Measurements from ENCODE around the gene TMEM271.
A peak's percentile ranks its signal among the peaks of the same experiment; 100 is the strongest.
"Not testable (repeated sequence)": the region's sequence is repeated elsewhere in the genome, so short reads cannot be mapped to it uniquely, and the experiment has no call there.

Gene TMEM271

DNA sequence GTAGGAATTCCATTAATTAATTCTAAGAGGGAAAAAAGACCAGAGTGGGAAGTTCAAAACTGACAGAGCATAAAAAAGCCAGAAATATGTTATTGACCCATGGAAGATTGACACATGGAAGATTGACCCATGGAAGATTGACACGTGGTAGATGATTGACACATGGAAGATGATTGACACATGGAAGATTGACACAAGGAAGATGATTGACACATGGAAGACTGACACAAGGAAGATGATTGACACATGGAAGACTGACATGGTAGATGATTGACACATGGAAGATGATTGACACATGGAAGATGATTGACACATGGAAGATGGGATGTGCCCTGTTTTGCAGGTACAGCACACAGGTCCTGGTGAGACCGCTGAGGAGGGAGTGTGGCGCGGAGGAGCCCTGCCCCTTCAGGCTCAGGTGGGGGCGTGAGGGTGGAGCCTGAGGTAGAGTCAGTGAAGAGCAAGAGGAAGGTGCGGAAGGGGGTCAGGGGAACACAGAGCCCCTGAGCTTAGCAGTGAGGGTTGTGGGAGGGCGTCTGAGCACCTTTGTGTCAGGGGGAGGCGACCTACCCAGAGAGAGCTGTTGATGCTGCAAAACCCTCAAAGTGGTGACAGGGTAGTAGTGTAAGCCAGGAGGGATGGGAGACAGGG lies 33.4 kb upstream of the TMEM271 start:
- DNase-seq: no peak

DNA sequence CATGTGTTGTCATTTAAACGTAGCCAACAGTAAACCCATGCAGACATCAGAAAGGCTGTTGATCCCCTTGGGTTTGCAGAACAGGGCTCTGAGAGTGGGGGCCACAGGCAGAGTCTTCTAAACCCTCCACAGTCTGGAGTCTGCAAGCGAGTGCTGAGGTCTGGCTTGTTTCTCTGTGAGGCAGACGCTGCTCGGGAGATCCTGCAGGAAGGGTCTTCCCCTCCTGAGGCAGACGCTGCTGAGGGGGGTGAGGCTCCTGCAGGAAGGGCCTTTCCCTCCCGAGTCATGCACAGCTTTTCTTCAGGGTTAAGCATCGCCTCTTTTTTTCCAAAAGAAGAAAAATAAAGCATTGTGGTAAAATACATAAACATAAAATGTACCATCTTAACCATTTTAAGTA lies 32.1 kb upstream of the TMEM271 start:
- DNase-seq: no peak

DNA sequence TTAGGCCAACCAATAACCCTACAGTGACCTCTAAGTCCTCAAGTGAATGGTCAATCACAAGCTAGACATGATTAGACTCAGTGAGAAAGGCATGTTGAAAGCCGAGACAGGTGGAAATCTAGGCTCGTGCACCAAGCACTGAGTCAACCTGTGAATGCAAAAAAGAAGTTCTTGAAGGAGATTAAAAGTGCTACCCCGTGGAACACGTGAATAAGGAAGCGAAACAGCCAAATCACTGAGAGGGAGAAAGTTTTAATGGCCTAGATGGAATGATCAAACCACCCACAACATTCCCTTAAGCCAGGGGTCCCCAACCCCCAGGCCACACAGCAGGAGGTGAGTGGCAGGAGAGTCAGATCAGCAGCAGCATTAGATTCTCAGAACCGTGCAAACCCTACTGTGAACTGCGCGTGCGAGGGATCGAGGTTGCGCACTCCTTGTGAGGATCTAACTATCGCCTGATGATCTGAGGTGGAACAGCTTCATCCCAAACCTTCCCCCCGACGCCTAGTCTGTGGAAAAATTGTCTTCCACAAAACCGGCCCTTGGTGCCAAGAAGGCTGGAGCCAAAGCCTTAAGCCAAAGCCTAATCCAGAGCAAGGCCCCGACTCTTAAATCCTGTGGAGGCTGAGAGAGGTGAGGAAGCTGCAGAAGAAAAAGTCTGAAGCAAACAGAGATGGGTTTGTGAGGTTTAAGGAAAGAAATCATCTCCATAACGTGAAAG lies 29.8 kb upstream of the TMEM271 start:
- no peak for DNase-seq

DNA sequence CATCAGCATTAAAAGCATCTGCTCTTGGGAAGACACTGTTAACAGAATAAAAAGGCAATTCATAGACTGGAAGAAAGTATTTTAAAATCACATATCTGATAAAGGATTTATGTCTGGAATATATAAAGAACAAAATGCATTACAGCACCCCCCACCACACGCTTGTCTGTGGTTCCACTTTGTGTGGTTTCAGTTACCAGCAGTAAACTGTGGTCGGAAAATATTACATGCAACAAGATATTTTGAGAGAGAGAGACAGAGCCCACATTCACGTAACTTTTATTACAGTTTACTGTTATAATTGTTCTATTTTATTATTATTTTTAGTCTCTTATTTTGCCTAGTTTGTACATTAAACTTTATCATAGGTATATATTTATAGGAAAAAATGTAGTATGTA lies 28.0 kb upstream of the TMEM271 start:
- no peak for DNase-seq

DNA sequence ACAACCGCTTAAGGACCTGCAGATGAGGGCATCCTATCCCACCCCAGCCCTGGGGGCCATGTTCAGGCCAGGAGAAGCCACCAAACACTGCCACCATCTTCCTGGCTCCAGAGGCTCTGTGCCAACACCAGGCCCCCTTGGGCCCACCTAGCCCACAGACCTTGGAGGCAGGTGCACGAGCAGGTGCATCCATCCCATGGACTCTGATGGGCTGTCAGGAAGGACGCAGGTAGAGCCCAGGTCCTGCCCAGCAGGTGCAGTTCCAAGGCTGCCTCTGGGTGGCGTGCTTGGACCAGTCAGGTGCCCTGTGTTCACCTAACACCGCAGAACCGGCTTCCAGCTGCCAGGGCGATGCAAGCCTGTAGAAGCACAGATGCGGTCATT lies 26.5 kb upstream of the TMEM271 start:
- DNase-seq: peak in 3 of 4 experiments; percentile 5 to 43 (median 37)

DNA sequence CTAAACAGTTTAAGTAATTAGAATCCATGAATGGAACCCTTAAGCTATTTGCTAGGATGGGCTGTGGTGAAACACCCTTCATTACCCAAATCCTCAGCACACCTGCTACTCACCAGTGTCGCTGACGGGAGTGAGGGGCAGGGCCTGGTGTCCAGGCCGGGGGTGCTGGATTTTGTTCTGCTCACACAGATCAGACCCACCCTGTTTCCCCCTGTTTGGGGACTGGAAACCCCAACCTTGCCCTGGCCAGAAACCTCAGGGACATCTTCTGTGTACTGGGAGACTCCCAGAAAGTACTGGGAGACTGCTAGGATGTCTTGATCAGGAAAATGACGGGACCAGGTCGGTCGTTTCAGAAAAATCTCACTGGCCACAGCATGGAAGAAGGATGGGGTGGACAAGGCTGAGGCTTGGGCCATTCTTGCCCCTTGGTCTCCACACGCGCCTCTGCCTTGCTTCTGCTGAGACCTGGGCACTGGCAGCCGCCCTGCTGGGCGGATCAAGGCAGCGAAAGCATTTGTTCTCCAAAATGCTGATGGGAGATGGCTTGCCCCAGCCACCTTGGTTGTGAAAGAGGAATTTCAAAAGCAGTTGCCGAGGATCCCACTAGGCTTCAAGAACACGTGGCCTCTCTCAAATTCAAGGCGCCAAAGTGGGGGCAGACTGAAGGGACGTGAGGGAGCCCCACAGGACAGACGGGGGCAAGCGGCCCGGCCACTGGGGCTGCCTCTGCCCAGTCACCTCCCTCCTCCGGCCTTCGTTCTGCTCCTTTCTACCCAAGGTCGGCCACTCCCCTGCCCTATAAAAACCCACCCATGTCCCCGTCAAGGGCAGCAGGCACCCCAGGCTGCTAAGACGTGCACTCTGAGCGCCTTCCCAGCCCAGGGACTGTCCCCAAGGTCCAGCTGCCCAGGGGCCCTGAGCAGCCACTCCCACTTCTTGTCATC lies 25.8 kb upstream of the TMEM271 start:
- no peak for DNase-seq

DNA sequence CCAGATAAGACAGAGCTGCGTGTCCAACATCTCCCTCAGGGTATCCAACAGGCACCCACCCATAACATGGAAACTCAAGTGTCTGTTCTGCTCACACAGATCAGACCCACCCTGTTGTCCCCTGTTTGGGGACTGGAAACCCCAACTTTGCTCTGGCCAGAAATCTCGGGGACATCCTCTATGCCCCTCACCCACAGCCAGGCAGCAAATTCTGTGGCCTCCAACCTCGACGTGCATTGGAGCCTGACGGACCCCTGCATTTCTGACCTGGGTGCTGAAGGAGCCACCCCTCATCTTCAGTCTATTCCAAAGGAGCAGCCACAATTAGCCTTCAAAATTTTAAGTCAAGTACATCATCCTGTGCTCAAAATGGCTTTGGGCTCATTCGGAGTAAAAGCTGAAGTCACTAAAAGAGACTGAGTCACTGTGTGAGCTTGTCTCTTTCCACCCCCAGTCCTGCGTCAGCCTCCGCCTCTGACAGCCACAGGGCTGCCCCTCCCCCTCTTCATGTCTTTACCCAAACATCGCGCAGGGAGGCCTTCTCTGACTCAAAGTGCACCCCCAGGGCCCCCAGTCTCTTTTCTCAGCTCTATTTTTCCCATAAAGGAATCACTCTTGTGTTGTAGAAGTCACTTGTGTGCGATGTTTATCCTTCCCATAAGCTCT lies 24.9 kb upstream of the TMEM271 start:
- DNase-seq: no peak

DNA sequence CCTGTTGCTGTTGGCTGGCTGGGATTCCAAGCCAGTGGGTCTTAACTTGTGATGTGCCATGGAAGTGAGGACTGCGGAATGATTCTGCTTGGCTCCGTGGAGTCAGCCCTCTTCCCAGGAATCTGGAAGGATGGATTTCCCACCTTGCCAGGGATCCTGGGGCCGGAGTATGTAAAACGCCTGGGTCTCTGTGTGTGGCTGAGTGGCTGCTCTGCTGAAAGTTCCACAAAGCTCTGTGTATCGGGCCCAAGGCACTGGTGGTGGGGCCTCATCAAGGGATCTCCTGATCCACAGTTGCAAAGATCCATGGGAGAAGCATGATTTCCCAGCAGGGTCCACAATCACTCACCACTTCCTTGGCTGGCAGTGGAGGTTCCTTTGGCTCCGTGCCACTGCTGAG lies 24.1 kb upstream of the TMEM271 start:
- DNase-seq: no peak

DNA sequence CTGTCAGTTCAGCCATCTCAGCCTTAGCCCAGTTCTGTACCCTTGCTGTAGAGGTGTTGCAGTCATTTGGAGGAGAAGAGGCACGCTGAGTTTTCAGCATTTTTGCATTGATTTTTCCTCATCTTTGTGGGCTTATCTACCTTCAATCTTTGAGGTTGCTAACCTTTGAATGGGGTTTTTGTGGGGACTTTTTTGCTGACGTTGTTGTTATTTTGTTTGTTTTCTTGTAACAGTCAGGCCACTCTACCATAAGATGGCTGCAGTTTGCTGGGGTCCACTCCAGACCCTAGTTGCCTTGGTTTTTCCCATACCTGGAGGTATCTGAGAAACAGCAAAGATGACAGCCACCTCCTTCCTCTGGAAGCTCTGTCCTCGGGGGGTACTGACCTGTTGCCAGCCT lies 22.8 kb upstream of the TMEM271 start:
- DNase-seq: no peak

DNA sequence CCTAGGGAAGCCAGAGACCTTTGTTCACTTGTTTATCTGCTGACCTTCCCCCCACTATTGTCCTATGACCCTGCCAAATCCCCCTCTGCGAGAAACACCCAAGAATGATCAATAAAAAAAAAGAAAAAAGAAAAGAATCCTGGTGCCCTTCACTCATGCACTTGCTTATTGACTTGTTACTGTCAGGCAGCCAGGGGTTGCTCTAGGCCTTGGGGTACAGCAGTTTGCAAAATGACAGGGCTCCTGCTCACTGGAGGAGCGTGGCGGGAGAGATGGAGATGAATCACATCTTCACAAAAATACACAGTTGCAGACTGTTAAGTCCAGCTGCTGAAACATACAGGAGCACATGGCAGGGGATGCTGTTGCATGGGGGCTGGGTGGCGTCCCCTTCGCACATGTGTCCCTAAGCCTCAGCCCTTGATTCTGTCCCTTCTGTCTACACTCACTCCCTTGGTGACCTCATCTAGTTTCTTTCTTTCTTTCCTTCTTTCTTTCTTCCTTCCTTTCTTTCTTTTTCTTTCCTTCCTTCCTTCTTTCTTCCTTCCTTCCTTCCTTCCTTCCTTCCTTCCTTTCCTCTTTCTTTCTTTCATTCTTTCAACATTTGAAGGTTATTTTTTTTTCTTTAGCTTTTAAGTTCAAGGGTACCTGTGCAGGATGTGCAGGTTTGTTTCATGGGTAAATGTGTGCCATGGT lies 16.9 kb upstream of the TMEM271 start:
- DNase-seq: no peak

DNA sequence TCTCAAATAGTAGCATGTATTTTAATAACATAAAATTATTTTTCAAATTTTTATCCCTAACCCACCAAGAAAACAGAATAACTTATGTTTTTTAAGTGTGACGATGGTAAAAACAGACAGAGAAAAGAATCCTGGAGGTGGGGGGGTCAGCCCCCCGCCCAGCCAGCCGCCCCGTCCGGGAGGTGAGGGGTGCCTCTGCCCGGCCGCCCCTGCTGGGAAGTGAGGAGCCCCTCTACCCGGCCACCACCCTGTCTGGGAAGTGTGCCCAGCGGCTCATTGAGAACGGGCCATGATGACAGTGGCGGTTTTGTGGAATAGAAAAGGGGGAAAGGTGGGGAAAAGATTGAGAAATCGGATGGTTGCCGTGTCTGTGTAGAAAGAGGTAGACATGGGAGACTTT lies 16.1 kb upstream of the TMEM271 start:
- not testable (repeated sequence) for DNase-seq

DNA sequence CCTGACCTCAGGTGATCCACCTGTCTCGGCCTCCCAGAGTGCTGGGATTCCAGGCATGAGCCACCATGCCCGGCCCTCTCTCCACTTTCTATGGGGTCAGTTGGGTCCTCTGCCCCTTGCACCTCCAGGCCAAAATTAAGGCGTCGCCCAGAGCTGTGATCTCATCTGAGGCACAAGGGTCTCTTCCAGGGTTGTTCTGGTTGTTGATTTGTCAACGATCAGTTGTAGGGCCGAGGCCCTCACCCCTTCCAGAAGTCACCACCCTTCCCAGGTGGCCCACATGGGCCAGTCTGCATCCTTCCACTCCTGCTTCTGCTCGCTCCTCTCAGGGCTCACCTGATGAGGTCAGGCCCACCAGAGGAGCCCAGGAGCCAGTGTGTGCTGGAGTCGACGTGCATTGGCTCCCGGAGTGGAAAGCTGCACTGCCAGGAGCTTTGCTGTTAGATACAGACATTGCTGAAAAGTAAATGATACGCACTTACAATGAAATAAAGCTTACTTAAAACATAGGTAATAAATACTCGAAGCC lies 14.3 kb upstream of the TMEM271 start:
- no peak for DNase-seq

DNA sequence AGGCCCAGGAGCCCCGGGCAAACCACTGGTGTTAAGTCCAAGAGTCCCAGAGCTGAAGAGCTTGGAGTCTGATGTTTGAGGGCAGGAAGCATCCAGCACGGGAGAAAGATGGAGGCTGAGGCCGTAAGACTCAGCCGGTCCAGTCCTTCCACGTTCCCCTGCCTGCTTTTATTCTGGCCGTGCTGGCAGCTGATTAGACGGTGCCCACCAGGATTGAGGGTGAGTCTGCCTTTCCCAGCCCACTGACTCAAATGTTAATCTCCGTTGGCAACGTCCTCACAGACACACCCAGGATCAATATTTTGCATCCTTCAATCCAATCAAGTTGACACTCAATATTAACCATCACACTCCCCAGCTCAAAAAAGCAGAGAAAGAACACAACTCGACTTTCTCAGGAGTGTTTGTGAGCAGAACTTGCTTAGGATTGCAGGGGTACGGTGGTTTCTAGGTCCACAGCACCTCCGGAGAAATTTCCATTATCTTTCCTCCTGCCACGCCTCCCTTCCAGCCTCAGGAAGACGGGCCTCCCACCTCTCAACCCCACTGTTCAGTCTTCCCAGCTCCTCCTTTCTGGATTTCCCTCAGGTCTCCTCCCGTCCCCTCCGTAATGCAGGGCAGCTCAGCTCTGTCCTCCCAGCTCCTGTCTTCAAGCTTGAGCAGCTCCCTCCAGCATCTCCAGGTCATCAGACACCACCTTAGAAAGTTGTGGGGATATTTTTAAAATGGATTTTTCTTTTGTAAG lies 13.3 kb upstream of the TMEM271 start:
- no peak for DNase-seq

DNA sequence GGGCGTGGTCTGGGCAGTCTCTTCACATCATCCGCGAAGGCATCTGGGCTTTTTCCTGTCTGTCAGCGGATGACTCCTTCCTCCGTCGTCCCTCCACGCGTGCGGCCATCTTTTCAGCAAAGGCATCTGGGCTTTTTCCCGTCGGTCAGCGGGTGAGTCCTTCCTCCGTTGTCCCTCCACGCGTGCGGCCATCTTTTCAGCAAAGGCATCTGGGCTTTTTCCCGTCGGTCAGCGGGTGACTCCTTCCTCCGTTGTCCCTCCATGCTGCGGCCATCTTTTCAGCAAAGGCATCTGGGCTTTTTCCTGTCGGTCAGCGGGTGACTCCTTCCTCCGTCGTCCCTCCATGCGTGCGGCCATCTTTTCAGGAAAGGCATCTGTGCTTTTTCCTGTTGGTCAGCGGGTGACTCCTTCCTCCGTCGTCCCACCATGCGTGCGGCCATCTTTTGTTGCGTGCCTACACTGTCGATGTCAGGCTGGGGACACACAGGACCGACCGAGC lies 12.3 kb upstream of the TMEM271 start:
- no peak for DNase-seq

DNA sequence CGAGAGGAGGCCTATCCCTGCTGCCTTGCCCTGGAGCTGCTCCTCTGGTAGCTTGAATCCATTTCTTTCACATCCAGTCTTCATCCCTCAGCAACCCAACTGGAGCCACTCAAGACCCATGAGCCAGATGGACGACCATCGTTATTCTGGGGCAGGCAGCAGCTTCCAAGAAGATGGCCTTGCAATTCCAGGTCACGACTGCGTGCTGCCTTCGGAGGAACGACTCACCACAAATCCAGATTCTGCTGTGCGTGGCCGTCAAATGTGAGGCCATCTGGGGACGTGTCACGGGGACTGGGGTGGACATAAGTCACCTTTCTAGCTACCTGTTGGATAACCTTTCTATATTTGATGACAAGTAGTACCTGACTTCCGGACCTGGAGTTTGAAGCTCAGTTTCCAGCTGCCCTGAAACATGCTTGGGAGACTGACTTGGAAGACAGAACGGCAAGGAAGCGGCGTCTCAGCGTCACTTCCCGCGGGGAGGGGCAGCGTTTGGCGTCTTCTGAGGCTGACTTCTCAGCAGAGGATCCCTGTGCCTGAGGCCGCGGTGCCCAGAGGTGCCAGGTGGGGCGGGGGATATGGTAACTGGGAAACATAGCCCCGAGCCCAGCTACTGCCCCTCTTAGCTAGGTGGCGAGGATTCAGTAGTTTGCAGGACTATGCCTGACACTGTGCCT lies 11.7 kb upstream of the TMEM271 start:
- DNase-seq: no peak

DNA sequence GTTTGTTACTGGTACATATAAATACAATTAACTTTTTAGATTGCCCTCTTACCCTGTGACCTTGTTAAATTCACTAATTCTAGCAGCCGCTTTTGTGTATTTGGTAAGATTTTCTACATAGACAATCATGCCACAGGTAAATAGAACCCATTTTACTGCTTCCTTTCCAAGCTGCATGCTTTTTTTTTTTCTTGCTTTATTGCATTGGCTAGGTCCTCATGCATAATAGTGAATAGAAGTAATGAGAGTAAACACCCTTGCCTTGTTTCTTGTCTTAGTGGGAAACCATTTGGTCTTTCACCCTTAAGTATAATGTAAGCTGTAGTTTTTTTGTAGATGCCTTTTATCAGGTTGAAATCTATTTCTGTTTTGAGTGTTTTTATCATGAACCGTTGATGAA lies 7.7 kb upstream of the TMEM271 start:
- DNase-seq: no peak

DNA sequence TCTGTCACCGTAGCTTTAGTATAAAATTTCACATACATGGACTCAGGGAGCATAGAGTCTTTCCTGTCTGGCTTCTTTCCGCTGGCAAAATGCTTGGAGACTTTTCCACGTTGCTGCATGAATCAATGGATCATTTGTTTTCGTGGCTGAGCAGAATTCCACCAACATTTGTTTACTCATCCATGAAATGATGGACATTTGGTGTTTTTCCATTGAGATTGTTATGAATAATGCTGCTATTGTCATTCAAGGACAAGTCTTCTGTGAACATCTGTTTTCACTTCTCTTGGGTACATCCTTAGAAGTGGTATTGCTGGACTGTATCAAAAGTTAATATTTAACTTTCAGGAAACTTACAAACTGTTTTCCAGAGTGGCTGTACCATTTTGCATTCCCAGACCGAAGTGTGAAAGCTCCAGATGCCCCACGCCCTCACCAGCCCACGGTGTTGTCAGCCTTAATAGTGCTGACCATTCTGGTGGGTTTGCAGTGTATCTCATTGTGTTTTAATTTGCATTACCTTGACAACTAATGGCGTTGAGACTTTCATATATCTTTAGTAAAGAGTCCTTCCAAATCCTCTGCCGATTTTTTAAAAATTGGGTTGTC lies 5.8 kb upstream of the TMEM271 start:
- DNase-seq: no peak

DNA sequence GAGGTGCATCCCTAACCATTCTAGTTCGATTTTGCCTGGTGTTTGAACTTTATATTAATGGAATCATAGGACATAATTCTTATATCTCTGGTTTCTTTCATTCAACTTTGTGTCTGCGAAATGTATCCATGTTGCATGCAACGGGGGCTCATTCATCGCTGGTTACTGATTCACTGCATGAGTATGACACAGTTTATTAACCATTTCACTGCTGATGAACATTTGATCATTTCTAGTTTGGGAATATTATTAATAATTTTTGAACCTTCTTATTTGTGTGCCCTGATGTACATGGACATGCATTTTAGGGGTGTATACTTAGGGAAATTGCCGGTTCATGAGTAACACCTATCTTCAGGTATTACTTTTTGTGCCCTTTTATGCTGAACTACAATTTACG lies 5.1 kb upstream of the TMEM271 start:
- no peak for DNase-seq

DNA sequence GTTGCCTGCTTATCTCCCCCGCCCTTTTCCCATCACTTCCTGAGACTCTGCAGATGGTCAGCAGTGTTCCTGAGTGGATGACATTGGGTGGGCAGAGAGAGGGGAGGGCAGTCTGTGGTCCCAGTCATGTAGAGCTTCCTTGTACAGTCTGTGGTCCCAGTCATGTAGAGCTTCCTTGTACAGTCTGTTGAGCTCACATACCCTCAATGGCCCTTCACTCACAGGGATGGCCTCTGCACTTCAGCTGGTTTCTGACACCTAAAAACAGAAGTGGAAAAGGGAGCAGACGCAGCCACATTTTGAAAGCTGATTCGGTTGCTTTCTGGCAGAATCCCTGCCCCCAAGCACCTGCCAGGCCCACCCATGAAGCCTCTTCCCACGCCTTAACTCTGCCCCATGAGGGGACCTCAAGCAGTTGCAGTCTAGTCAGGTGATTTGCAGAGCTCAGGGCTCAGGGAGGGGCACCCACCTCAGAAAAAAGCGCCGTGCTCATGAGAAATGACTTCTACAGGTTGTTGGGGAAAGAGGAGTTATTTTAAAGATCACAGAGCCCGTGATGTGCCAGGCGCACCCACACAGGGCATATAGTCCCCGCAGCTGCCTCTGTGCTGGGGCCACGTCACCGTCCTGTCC lies 3.6 kb upstream of the TMEM271 start:
- DNase-seq: no peak
